Smooth muscle cell (in vitro differentiated cells): Measurements from ENCODE around the gene TSPYL6. TPM values are rescaled to one million over a fixed set of nuclear protein-coding genes. Genes with fewer than 3 reads are reported as not detected.

Experiments used
- DNase-seq: peaks from one replicate; lab custom pipeline; 2025; ENCODE audit not compliant: unreplicated experiment; lab: John Stamatoyannopoulos, UW
- H2AFZ ChIP-seq: fragments of 200-600 bp; sonication (generic); 2 replicates; pipeline ENCODE4 v1.6.0; 2016; ENCODE audit warnings: antibody characterized with exemption, low read depth, mild to moderate bottlenecking
- H3F3A ChIP-seq: fragments of 200-600 bp; sonication (generic); 2 replicates; pipeline ENCODE4 v1.6.0; 2017; ENCODE audit warnings: antibody characterized with exemption, low read depth
- H3K27ac ChIP-seq: fragments of 200-600 bp; sonication (generic); 2 replicates; pipeline ENCODE4 v1.5.1; 2016; ENCODE audit warnings: low read depth, mild to moderate bottlenecking
- H3K27me3 ChIP-seq: fragments of 200-600 bp; sonication (generic); 2 replicates; pipeline ENCODE4 v1.6.1; 2016; ENCODE audit warnings: low read depth, mild to moderate bottlenecking
- H3K36me3 ChIP-seq: fragments of 200-600 bp; sonication (generic); 2 replicates; pipeline ENCODE4 v1.5.1; 2016; ENCODE audit warnings: low read depth
- H3K4me1 ChIP-seq: fragments of 200-600 bp; sonication (generic); 2 replicates; pipeline ENCODE4 v1.5.1; 2016; ENCODE audit warnings: low read depth
- H3K4me2 ChIP-seq: fragments of 200-600 bp; sonication (generic); 2 replicates; pipeline ENCODE4 v1.6.0; 2016; ENCODE audit warnings: mild to moderate bottlenecking
- H3K4me3 ChIP-seq: fragments of 200-600 bp; sonication (generic); 2 replicates; pipeline ENCODE4 v1.5.1; 2016; ENCODE audit warnings: mild to moderate bottlenecking
- H3K79me2 ChIP-seq: fragments of 200-600 bp; sonication (generic); 2 replicates; pipeline ENCODE4 v1.6.0; 2016; ENCODE audit warnings: low read depth, mild to moderate bottlenecking
- H3K9ac ChIP-seq: fragments of 200-600 bp; sonication (generic); 2 replicates; pipeline ENCODE4 v1.6.0; 2016; ENCODE audit warnings: low read depth
- H3K9me3 ChIP-seq: fragments of 200-600 bp; sonication (generic); replicated peaks from 2 replicates; pipeline ENCODE4 v1.5.1; 2016; ENCODE audit warnings: low read depth
- H4K20me1 ChIP-seq: fragments of 200-600 bp; sonication (generic); 2 replicates; pipeline ENCODE4 v1.6.0; 2016; ENCODE audit warnings: low read depth
- WGBS: methylation state at CpG from one replicate; pipeline ENCODE4 v1.1.7; 2016; ENCODE audit warnings: low lambda C conversion rate; 5-methylcytosine and 5-hydroxymethylcytosine counted together
- polyA plus RNA-seq: library from polyadenylated mRNA; unstranded; fragments of >200 nt; fragmentation: Nextera tagmentation; extraction: Ambion mirVana; gene quantifications from 2 replicates; pipeline ENCODE4 v1.2.1, GENCODE V29; 2016
- total RNA-seq: library from RNA; depleted of rRNA; stranded (reverse); fragments of >200 nt; gene quantifications from 2 replicates; pipeline ENCODE4 v1.2.3, GENCODE V29; 2014
- TF ChIP-seq, protein P1 (sequence below): fragments of 200-600 bp; sonication (generic); IDR thresholded peaks from 2 replicates; pipeline ENCODE4 v1.5.1; 2017; ENCODE audit warnings: borderline replicate concordance, mild to moderate bottlenecking, antibody characterized with exemption; ENCODE audit not compliant: insufficient read depth, poor library complexity, severe bottlenecking

Gene TSPYL6
- total and polyA plus RNA-seq, 2 experiments from 2014 or later, result not detected

DNA sequence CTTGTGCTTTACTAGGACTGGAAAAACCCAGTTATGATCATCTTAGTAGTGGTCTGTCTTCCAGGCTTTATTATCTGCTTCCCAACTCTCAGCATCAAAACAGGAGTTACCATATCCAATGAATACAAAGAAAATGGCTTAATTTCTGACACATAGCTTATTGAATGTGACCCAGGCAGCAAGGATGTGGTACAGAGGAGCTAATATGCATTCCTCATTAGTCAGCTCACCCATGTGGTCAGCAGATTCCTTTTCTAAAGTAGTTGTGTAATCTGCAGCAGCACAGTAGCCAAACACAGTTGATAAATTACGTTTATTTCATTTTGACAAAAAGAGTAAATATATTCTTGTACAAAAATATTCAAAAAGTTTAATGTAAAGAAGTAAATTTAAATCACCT, 43.6 kb downstream of the TSPYL6 start:
- DNase-seq, result no peak
- no peak overlapping the region for H2AFZ ChIP-seq
- no peaks in the 10 kb centered on the region for H3K9me3 ChIP-seq
- H3K79me2 ChIP-seq, result no peaks in the 10 kb centered on the region
- peak overlapping the region; percentile 41 for H3K27ac ChIP-seq
- no peaks in the 10 kb centered on the region for H3K36me3 ChIP-seq
- peaks cover 8% of the 10 kb centered on the region for H3F3A ChIP-seq
- H3K27me3 ChIP-seq, result no peaks in the 10 kb centered on the region
- TF ChIP-seq, protein P1, sequence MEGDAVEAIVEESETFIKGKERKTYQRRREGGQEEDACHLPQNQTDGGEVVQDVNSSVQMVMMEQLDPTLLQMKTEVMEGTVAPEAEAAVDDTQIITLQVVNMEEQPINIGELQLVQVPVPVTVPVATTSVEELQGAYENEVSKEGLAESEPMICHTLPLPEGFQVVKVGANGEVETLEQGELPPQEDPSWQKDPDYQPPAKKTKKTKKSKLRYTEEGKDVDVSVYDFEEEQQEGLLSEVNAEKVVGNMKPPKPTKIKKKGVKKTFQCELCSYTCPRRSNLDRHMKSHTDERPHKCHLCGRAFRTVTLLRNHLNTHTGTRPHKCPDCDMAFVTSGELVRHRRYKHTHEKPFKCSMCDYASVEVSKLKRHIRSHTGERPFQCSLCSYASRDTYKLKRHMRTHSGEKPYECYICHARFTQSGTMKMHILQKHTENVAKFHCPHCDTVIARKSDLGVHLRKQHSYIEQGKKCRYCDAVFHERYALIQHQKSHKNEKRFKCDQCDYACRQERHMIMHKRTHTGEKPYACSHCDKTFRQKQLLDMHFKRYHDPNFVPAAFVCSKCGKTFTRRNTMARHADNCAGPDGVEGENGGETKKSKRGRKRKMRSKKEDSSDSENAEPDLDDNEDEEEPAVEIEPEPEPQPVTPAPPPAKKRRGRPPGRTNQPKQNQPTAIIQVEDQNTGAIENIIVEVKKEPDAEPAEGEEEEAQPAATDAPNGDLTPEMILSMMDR, result no peak
- no peak overlapping the region for H3K4me3 ChIP-seq
- peak overlapping the region; percentile 3 for H3K4me2 ChIP-seq
- peaks cover 16% of the 10 kb centered on the region for H3K4me1 ChIP-seq
- 11% methylated on average over 1 of the region's 1 CpG for WGBS
- no peaks in the 10 kb centered on the region for H4K20me1 ChIP-seq
- no peak overlapping the region for H3K9ac ChIP-seq

DNA sequence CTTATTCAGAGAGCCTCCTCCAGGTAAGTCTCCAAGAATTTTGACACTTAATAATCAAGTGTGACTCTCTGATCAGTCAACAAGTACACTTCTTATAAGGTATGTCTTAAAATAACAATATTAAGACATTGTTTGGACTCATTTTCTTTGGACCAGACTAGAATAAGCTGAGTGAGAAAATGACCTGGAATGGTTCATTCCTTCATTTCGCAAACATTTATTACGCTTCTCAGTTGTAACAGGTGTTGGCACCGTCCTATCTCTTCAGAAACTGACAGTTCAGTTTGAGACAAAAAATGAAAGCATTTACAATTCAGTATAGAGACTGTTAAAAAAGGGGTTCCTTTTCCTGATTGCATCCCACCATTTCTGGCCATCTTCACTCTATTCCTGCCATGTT, 46.6 kb downstream of the TSPYL6 start:
- no peak for DNase-seq
- no peak overlapping the region for H2AFZ ChIP-seq
- H3K27ac ChIP-seq, result no peak overlapping the region
- TF ChIP-seq, protein P1, result no peak
- H3K9ac ChIP-seq, result no peak overlapping the region
- peaks cover 8% of the 10 kb centered on the region for H3F3A ChIP-seq
- no peaks in the 10 kb centered on the region for H4K20me1 ChIP-seq
- no peaks in the 10 kb centered on the region for H3K27me3 ChIP-seq
- no peak overlapping the region for H3K4me3 ChIP-seq
- peak overlapping the region; percentile 78 for H3K4me2 ChIP-seq
- peaks cover 20% of the 10 kb centered on the region for H3K4me1 ChIP-seq
- WGBS, result 98% methylated on average over 3 of the region's 3 CpGs
- no peaks in the 10 kb centered on the region for H3K79me2 ChIP-seq
- no peaks in the 10 kb centered on the region for H3K36me3 ChIP-seq
- H3K9me3 ChIP-seq, result no peaks in the 10 kb centered on the region

DNA sequence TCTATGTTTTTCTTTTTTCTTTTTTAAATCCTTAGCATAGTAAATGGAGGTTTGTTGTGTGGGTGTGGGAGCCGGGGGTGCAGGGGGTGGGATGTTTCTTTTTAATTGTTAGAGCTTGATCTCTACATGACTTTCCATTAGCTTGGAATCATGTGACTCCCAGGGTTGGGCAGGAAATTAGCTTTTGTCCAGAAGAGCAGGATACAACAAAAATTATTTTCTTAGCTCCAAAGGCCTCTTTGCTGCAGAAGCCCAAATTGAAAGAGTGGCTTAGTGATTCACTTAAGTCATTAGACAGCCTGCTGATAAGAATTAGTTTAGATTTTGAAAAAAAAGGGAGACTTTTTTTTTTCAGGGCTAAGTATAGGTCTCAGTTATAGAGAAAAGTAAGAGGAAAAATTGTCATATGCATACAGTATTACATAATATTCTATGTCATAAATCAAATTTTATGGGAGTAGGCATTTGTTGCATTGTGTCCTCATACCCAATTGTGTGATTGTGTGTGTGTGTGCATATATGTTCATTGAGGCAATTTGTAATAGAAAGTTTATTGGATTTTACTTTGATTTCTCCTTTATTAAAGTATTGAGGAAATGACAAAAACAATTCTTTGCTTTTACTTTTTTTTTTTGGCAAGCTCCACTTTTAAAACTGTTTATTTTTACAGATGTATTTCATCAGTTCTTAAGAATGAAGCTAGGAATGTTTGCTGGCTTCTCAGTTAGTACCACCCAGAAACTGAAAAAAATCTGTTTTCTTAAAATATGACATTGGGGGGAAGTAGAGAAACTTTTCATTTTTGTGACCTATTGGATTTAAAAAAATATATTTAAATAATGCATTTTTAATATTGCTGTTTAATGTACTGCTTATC, 47.4 kb downstream of the TSPYL6 start:
- no peaks in the 10 kb centered on the region for H3K79me2 ChIP-seq
- H3F3A ChIP-seq, result peaks cover 8% of the 10 kb centered on the region
- no peak overlapping the region for H3K9ac ChIP-seq
- H3K9me3 ChIP-seq, result no peaks in the 10 kb centered on the region
- H4K20me1 ChIP-seq, result no peaks in the 10 kb centered on the region
- no peaks in the 10 kb centered on the region for H3K27me3 ChIP-seq
- H3K27ac ChIP-seq, result peak overlapping the region; percentile 77
- DNase-seq, result no peak
- H3K4me2 ChIP-seq, result peak overlapping the region; percentile 78
- H2AFZ ChIP-seq, result peak overlapping the region; percentile 62
- H3K4me1 ChIP-seq, result peaks cover 20% of the 10 kb centered on the region
- H3K4me3 ChIP-seq, result no peak overlapping the region
- TF ChIP-seq, protein P1, result no peak
- H3K36me3 ChIP-seq, result no peaks in the 10 kb centered on the region
- WGBS, result 60% methylated on average over 1 of the region's 1 CpG

DNA sequence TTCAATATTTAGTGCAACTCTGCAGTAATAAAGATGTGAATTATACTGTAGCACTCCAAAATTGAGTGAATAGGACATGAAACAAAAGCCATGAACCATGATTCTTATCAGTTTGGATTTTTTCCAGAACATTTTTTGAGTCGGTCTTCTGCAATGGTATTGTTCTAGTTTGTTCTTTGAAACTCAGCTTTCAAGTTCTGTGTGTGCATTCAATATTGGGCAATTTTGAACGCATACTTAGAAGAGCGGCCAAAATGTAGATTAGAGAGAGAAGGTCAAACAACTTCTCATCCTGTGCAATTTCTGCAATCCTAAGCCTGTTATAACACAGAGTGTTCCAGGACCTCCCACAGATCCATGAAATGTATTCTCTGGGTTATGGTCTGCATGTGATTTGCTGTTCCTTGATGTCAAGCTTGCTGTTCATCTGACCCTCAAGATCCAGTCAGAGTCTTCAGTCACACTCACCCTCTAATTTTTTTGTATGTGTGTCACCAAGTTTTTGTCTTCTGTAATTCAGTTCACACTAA, 48.3 kb downstream of the TSPYL6 start:
- Histone ChIP-seq H3K4me3 (no peak overlapping the region), H3K4me1 (peaks cover 20% of the 10 kb centered on the region), H3K27me3 (no peaks in the 10 kb centered on the region), H3K4me2 (peak overlapping the region; percentile 78), H3K36me3 (no peaks in the 10 kb centered on the region), H3F3A (peaks cover 8% of the 10 kb centered on the region), H4K20me1 (no peaks in the 10 kb centered on the region), H3K27ac (peak overlapping the region; percentile 77), H3K79me2 (no peaks in the 10 kb centered on the region), H2AFZ (no peak overlapping the region), H3K9me3 (no peaks in the 10 kb centered on the region), H3K9ac (no peak overlapping the region)
- no peak for DNase-seq
- TF ChIP-seq, protein P1, result no peak
- WGBS, result 40% methylated on average over 3 of the region's 3 CpGs
